Stimulated activated CD8-positive, alpha-beta memory T cell treated with anti-CD3 and anti-CD28 coated beads, Interleukin-2, amount 100 ng/mL, for 48 hours (primary cell): ENCODE results near the gene H6PD.

Experiments used
- DNase-seq, 2 donors: peaks; one replicate each; pipeline ENCODE4 v3.0.0-alpha.2; 2020; ENCODE audit warnings: low read depth in 2 of 2

The H6PD gene

DNA sequence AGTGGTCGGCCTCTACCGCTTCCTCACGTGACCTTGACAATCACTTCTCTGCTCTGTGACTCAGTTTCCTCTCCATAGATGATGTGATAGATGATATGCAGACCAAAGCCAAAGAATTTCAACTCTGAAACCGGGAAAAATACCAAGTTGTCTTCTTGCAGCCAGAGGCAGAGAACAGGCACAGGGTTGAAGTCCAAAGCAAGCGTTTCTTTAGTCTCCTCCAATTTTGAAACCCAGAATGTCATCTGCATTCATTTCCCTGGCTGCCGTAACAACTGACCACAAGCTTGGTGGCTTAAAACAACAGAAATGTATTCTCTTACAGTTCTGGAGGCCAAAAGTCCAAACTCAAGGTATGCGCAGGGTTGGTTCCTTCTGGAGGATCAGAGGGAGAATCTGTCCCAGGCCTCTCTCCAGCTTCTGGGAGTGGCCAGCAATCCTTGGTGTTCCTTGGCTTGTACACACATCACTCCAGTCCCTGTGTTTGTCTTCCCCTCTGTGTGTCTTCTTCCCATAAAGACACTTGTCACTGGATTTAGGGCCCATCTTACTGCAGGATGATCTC lies 30.3 kb upstream of the H6PD start:
- DNase-seq = no peak

DNA sequence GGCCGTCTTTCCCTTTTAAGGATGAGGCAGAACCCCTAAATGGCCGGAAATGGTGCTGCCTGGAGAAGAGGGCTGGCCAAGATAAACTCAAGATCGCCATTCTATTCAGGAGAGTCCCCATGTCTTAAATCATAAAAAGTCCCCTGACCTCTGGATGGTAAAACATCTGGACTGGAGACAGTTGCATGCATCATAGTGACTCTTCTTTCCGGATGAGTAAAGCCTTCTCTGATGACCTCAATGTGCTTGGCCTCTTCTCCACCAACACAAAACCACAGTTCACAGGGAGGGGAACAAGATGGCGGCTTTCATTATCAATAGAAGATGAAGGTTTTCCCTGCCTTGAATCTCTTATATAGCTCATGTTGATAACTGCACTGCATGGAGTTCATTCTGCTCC lies 27.5 kb upstream of the H6PD start:
- DNase-seq = no peak

DNA sequence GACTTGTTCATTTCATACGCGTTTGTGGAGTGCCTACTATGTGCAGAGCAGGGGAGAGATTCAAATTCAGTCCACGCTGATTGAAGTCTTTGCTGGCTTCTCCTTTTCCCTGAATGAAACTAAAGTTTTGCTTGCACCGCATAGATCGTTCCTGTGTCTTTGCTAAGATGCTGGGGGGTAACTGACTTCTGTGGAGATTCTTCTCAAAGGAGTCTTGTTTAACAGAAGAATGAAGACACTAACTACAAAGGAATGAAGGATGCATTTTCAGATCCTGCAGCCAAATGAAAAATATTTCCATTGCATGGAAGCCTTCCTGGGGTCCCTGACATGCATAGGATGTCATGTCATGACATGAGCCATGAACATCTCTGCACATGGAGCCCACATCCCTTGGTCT lies 26.9 kb upstream of the H6PD start:
- DNase-seq = no peak

DNA sequence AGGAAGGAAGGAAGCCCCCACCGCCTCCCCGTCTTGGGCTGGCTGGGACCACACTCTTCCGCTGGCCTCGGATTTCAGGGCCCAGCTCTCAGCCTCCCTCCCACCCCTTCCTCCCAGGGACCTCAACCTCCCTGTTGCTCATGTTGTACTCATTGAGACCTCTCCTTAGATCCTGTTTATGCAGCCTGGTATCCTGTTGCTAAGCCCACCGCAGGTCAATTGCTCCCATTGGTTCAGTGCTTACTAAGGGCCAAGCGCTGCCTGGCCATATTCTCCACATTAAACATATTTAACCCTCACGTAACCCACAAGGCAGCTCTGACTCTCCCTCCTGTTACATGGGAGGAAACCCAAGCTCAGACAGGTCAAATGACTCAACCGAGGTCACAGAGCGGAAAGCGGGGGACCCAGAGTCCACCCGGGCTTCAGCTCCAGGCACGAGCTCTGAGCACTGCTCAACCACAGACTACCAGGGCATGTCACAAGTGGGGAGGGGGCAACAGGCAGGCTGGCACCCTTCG lies 23.2 kb upstream of the H6PD start:
- DNase-seq = no peak

DNA sequence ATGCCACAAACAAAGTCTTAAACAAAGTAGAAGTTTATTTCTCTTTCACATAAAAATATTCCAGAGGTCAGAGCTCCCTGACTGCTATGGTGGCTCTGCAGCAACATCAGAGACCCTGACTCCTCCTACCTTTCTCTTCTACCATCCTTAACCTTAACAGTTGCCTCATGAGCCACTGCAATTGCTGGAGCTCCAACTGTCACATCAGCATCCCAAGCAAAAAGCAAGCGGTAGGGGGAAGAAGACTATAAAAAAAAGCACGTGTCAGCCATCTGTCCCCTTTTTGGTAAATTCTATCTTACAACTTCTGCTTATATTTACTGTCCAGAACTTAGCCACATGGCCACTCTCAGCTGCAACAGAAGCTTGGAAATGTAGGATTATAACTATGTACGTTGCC lies 21.8 kb upstream of the H6PD start:
- no peak for DNase-seq

DNA sequence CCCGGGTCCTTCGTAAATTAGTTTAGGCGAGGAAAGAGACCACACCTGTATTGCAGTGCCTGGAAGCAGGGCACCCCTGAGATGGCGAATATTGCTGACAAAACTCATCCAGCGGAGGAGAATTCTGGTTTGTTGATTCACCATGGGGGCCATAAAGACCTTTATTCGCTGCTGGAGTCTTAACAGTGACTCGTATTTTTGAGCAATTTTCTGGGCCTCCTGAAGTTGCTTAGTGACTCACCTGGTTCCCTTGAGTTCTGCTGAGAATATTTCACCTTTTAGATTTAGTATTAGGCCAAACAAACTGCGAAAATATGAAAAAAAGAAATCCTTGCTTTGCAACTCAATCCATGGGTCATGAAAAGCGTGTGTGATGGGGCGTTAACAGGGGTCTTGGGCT lies 20.6 kb upstream of the H6PD start:
- no peak for DNase-seq

DNA sequence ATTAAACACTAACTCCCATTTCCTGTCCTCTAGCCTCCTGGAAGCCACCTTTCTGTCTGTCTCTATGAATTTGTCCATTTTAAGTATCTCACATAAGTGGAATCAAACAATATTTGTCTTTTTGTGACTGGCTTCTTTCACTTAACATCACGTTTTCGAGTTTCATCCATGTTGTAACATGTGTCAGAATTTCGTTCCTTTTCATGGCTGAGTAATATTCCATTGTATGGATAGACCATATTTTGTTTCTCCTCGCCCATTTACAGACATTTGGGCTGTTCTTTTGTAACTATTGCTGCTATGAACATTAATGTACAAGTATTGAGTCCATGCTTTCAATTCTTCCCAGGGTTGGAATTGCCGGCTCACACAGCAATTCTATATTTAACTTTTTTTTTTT lies 15.7 kb upstream of the H6PD start:
- no peak for DNase-seq

DNA sequence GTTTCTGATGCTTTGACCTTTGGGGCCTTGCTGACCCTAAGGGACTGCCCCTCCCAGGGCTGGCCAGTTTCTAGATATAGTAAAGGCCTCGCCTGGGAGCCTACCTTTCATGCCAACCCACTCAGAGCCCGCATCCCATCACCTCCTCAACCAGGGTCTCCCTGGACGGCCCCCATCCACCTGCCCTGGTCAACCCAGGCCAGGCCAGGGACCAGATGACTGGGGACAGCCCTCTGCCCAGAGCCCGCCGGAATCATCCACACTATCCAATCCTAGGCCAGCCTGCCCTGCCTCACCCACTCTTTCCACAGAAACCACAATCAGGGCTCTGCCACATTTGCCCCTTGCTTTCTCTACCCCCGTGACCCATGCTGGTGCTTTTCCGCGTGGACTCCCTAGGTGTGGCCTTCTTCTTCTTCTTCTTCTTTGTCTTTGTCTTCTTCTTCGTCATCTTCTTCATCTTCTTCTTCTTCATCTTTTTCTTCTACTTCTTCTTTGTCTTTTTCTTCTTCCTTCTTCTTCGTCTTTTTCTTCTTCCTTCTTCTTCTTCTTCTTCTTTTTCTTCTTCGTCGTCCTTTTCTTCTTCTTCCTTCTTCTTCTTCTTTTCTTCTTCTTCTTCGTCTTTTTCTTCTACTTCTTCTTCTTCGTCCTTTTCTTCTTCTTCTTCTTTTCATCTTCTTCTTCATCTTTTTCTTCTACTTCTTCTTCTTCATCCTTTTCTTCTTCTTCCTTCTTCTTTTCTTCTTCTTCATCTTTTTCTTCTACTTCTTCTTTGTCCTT lies 11.5 kb upstream of the H6PD start:
- DNase-seq = no peak

DNA sequence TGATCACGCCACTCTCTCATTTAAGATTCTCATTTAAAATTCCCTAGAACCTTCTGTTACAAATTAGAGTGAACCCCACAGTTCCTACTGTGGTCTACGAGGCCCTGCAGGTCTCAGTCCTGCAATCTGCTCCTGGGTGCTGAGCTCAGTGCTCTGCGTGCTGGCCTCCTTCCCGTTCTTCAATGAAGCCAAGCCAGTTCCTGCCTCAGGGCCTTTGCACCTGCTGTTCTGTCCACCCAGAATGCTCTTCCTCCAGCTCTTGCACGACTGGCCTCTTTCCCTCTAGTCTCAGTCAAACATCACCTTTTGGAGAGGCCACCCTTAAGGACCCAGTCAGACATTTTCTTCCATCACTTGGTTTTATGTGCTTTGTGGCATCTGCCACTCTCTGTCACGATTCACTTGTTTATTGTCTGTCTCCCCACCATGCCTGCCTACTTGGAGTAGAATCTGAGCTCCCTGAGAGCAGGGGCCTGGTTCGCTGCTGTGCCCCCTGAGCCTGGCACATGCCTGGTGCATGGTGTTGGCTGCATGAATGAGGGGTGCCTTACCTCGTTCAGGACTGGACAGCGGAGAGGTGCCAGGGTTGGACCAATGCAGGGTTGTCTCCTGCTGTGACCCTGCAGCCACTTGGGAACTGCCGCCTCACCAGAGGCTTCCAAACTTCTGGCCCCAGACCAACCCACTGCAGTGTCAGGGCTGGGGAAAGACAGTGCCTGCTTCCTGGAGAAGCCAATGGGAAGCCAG lies 9.7 kb upstream of the H6PD start:
- DNase-seq = no peak

DNA sequence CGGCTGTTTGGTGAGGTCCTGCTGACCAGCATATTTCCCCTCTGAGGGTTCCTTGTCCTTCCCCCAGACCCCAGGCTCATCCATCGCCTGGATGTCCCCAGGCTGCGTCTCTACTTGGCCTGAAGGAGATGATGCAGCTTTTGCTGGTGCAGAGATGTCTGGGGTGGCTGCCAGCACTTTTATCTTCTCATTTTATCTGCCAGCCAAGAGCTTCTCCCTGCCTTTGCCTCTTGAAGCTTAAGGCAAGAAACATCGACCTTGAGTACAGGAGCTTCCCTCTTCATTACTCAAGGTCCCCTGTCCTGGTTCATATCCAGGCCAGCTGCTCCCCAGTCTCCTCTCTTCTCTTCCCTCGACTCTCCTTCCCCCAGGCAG lies 9.2 kb upstream of the H6PD start:
- DNase-seq = no peak

DNA sequence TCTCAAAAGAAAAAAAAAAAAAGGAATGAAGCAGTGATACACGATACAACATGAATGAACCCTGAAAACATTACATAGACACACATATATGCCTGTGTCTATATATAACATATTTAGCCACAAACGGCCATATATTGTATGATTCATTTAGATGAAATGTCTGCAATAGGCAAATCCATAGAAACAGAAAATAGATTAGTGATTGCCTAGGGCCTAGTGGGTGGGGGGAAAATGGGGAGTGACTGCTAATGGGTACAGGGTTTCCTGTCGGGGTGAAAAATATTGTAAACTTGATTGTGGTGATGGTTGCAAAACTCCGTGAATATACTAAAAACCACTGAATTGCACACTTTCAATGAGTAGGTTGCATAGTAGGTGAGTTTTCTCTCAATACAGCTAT lies 6.0 kb upstream of the H6PD start:
- DNase-seq = no peak

DNA sequence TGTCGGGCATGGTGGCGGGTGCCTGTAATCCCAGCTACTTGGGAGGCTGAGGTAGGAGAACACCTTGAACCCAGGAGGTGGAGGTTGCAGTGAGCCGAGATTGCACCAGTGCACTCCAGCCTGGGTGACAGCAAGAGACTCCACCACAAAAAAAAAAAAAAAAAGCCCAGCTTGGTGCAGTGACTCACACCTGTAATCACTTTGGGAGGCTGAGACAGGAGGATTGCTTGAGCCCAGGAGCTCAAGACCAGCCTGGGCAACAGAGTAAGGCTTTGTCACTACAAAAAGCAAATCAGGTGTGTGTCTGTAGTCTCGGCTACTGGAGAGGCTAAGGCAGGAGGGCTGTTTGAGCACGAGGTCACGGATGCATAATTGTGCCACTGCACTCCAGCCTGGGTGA lies 5.0 kb upstream of the H6PD start:
- no peak for DNase-seq

DNA sequence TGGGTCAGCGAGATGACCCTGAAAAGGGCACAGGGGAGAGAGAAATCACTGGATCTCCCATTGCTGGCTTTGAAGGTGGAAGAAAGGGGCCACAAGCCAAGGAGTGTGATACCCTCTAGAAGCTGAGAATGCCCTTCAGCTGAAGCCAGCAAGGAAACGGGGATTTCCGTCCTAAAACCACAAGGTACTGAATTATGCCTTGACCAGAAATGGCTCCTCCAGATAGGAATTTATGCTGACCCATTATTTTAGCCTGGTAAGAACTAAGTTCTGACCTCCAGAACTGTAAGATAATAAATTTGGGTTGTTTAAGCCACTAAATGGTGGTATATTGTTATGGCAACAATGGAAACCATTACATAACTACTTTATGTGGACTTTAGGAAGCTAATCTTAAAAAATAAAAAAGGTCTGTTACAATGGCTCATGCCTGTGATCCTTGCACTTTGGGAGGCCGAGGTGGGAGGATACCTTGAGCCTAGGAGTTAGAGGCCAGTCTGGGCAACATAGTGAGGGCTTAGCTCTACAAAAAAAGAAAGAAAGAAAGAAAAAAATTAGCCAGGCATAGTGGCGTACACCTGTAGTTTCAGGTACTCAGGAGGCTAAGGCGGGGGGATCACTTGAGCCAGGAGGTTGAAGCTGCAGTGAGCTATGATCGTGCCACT lies 3.6 kb upstream of the H6PD start:
- DNase-seq = no peak

DNA sequence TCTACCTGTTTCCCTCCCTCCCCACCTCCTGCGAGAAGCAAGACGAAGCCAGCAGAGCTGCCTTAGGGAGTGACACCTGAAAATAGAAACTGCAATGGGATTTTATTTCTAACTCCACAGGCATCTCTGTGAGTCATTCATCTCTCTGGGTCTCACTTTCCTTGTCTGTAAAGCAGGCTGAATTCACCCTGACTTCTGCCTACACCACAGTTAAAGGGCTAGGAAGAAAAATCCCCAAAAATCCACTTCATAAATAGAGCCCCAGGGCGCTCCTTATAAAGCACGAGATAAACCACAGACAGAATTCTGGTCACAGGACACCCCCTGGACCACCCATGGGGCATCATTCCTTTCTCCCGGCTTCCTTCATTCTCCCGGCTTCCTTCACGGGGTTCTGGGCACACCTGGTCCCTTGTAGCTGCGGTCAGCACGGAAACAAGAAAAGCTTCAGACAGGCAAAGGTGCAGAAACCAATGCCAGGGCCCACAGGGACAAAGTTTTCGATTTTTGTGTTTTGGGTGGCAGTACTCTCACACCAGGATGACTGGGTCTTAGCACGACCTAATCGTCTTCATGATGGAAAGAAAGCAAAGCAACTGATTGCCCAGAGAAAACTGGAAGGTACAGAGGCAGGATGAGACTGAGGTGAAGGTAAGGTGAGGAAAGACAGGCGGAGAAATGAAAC lies 2.8 kb upstream of the H6PD start:
- DNase-seq = no peak

DNA sequence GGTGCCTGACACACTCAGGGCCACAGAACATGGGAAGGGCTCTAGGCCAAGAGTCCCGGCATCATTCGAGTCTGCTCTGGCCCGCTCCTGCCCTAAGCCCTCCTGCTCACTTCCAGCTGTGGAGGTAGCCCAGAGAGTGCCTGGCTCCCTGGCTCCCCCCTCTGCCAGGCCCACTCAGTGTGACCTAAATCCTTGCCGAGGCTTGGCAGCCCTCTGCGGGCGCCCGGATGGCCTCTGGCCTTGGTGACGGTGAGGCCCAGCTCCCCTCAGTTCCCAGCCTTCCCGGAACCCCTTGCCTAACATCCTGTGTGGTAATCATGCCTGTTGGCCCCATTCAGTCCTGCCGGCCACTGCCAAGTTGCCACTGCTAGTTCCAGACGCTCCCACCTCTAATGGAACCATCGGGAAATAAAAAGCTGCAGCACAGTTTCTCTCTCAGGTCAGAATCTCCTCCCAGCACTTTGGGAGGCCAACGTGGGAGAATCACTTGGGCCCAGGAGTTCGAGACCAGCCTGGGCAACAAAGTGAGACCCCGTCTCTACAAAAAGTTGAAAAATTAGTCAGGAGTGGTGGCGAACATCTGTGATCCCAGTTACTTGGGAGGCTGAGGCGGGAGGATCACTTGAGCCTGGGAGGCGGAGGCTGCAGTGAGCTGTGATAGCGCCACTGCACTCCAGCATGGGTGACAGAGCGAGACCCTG lies 1.2 kb upstream of the H6PD start:
- DNase-seq = no peak

DNA sequence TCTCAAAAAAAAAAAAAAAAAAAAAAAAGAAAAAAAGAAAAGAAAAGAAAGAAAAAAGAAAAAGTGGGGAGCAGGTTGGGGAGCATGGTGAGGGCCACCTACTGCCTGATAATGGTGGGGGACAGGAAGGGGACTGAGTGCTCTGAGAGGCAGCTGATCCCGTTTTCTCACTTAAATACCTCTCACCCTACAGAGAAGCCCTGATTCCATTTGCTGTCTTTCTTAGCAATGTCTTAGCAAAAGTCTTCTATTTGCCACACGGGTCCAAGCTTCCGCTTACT lies 692 bp upstream of the H6PD start:
- DNase-seq = no peak

DNA sequence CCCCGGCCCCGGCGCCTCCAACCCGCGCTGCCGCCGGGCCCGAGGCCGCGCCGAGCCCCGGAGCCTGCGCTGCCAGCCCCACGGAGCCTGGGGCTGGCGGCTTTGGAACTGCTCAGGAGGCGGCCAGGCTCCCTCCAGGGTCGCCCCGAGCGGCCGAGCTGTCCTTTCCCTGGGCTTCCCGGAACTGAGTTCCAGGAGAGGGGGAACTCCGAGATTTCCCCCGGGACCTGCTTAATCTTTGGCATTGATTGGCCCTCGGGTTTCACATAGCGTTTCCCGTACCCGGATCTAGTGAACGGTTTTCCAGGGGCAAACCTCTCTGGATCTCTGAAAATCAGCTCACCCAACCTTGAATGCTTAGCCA lies 504 bp downstream of the H6PD start:
- DNase-seq = no peak

DNA sequence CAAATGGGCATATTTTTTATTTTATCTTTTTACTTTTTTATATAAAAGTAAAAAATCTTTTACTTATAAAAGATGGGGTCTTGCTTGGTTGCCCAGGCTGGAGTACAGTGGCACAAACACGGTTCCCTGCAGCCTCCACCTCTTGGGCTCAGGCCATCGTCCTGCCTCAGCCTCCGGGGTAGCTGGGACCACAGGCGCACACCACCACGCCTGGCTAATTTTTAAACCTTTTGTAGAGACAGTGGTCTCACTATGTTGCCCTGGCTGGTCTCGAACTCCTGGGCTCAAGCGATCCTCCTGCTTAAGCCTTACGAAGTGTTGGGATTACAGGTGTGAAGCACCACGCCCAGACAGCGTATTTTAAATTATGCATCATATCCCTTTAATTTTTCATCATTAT lies 986 bp downstream of the H6PD start:
- no peak for DNase-seq

DNA sequence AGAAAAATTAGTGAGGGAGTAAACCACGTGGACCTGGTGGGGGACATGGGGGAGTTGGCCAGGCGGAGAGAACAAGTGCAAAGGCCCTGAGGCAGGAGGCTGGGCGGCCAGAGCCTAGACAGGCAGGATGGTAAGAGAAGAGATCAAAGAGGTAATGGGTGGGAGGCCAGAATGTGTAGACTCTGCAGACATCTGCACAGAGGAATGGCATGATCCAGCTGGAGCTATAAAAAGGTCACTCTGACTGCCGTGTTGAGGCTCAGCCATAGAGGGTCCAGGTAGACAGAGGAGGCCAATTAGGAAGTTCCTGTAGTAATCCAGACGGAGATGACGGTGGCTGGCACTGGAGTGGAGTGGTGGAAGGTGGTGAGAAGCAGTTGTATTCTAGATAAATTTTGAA lies 3.6 kb downstream of the H6PD start:
- DNase-seq = no peak

DNA sequence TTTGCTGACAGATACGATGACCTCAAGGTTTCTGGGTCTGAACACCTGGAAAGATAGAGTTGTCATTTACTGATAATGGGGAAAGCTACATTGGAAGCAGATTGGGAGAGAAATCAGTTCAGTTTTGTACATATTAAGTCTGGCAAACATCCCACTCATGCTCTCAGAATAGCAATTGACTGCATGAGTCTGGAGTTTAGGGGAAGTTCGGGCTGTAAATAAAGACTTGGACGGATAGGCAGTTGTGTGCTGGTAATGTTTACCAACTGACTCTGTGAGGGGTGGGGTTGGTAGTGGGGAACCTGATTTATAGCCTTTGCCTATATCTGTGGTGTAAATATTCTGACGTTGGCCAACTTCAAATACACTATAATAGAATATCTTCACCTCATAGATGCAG lies 4.0 kb downstream of the H6PD start:
- DNase-seq = no peak

DNA sequence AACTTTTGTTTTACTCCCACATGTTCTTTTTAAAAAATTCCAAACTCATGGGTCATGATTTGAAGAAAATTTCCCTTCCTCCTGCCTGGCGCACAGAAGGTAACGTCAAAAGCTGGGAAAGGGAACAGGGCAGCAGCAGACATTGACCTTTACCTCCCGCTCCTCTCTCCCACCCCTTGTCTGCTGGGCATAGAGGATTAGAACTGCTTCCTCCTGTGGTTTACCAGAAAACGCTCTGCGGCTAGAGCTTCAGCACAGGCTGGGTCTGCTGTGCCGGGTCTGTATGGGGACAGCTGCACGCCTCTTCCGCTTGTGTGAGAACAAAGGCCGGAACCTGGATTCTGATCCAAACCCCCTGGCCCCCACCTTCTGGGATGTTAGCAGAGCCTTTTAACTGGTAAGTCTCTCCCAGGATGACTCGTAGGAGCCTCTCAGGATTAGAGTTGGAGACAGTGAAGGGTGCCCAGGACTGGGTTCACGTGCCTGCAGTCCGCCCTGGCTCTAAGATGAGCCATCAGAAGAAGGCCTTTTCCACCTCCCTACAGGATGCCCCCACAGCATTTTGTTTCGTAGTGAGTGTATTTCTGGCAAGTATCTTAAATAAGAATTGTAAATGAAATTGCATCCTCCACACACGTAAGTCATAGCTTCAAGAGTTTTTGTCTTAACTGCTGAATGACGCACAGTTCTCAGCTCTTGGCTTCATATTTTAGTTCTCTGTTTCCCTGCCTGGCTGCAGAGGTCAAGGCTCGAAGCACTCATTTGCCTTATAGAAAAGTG lies 5.2 kb downstream of the H6PD start:
- DNase-seq = peak; percentile 31 to 39
